SK-N-SH (cell line): Measurements from ENCODE around the gene DUSP28. TPM values are rescaled to one million over a fixed set of nuclear protein-coding genes. Genes with fewer than 3 reads are reported as not detected.

Experiments used
- CTCF ChIA-PET: fragments of 300-600, 350-600 bp; formaldehyde crosslinking; extraction: SDS; loops from one replicate; lab custom pipeline; 2021; lab: Yijun Ruan, JAX
- POLR2A ChIA-PET: fragments of 350-600 bp; sonication (Branson Sonifier 250); formaldehyde crosslinking; extraction: SDS; loops from one replicate; lab custom pipeline; 2020; ENCODE audit warnings: antibody characterized with exemption, inconsistent platforms; lab: Yijun Ruan, JAX
- DNase-seq: peaks from one replicate; pipeline ENCODE4 v3.0.0; 2012
- H2AFZ ChIP-seq: fragments of 200-600 bp; sonication (generic); 2 replicates; pipeline ENCODE4 v1.8.1; 2016; ENCODE audit warnings: antibody characterized with exemption, mild to moderate bottlenecking, low read depth
- H3F3A ChIP-seq: fragments of 200-600 bp; sonication (generic); replicated peaks from 2 replicates; pipeline ENCODE3; 2016; ENCODE audit warnings: antibody characterized with exemption, mild to moderate bottlenecking; ENCODE audit not compliant: insufficient read depth
- H3K27ac ChIP-seq, 2 experiments: fragments of 200-500 bp in 1 of 2; fragments of 200-600 bp in 1 of 2; sonication (Bioruptor generic) in 1 of 2; sonication (generic), shearing (Covaris generic) in 1 of 2; 2 replicates each; pipeline versions ENCODE4 v1.5.1 to v1.6.1; 2014 to 2016; ENCODE audit warnings: low read depth in 2 of 2, inconsistent platforms in 1 of 2, low read length in 1 of 2, mild to moderate bottlenecking in 1 of 2, mixed read lengths in 1 of 2
- H3K27me3 ChIP-seq: fragments of 200-600 bp; sonication (generic), shearing (Covaris generic); 2 replicates; pipeline ENCODE4 v1.6.1; 2016; ENCODE audit warnings: mixed run types; ENCODE audit not compliant: insufficient read depth
- H3K36me3 ChIP-seq, 2 experiments: fragments of 200-500 bp in 1 of 2; fragments of 200-600 bp in 1 of 2; sonication (Bioruptor generic) in 1 of 2; sonication (generic) in 1 of 2; replicated peaks in 1 of 2; 2 replicates each; pipeline versions ENCODE3 to v1.5.1; 2014 to 2016; ENCODE audit warnings: low read length in 1 of 2, mild to moderate bottlenecking in 1 of 2; ENCODE audit not compliant: insufficient read depth in 2 of 2, control insufficient read depth in 1 of 2
- H3K4me1 ChIP-seq, 2 experiments: fragments of 200-500 bp in 1 of 2; fragments of 200-600 bp in 1 of 2; sonication (Bioruptor generic) in 1 of 2; sonication (generic), shearing (Covaris generic) in 1 of 2; 2 replicates each; pipeline versions ENCODE4 v1.5.1 to v1.6.1; 2014 to 2016; ENCODE audit warnings: low read depth in 1 of 2, low read length in 1 of 2, mixed run types in 1 of 2; ENCODE audit not compliant: insufficient read depth in 2 of 2, control insufficient read depth in 1 of 2
- H3K4me2 ChIP-seq: fragments of 200-600 bp; sonication (generic), shearing (Covaris generic); 2 replicates; pipeline ENCODE4 v1.6.1; 2017; ENCODE audit warnings: mixed run types
- H3K4me3 ChIP-seq, 2 experiments: fragments of 200-500 bp in 1 of 2; fragments of 200-600 bp in 1 of 2; sonication (Bioruptor generic) in 1 of 2; sonication (generic), shearing (Covaris generic) in 1 of 2; 2 replicates each; pipeline versions ENCODE4 v1.5.1 to v1.8.1; 2014 to 2016; ENCODE audit warnings: low read depth in 2 of 2, inconsistent platforms in 1 of 2, low read length in 1 of 2, mild to moderate bottlenecking in 1 of 2, mixed read lengths in 1 of 2, moderate library complexity in 1 of 2
- H3K79me2 ChIP-seq: fragments of 200-600 bp; sonication (generic); 2 replicates; pipeline ENCODE4 v1.8.1; 2017; ENCODE audit warnings: mild to moderate bottlenecking; ENCODE audit not compliant: insufficient read depth
- H3K9ac ChIP-seq: fragments of 200-600 bp; sonication (generic); 2 replicates; pipeline ENCODE4 v1.6.1; 2017; ENCODE audit warnings: mixed run types
- H3K9me2 ChIP-seq: fragments of 200-600 bp; sonication (generic); 2 replicates; pipeline ENCODE4 v1.6.1; 2017; ENCODE audit warnings: mixed run types
- H3K9me3 ChIP-seq: fragments of 200-600 bp; sonication (generic); 2 replicates; pipeline ENCODE4 v1.6.1; 2017; ENCODE audit warnings: mixed run types, mild to moderate bottlenecking, moderate library complexity
- H4K20me1 ChIP-seq: fragments of 200-600 bp; sonication (generic); 2 replicates; pipeline ENCODE4 v1.6.1; 2017; ENCODE audit warnings: mild to moderate bottlenecking, mixed run types; ENCODE audit not compliant: insufficient read depth
- CHD2 ChIP-seq: fragments of 150-350 bp; IDR thresholded peaks from 2 replicates; pipeline ENCODE4 v1.6.1; 2018; ENCODE audit warnings: low read length; ENCODE audit not compliant: partially characterized antibody
- EP300 ChIP-seq, 2 experiments: IDR thresholded peaks; 2 replicates each; pipeline versions ENCODE4 v1.4.0 to v1.6.1; 2012; ENCODE audit warnings: borderline replicate concordance in 1 of 2, low read depth in 1 of 2, low read length in 1 of 2
- EZH2phosphoT487 ChIP-seq: fragments of 200-600 bp; sonication (generic); IDR thresholded peaks from 2 replicates; pipeline ENCODE4 v1.6.1; 2017; ENCODE audit warnings: low read depth, mixed run types, mild to moderate bottlenecking, antibody characterized with exemption, moderate library complexity, borderline replicate concordance
- FOXJ3 ChIP-seq: sonication (generic); formaldehyde crosslinking; IDR thresholded peaks from 2 replicates; pipeline ENCODE4 v1.5.1; 2020; ENCODE audit warnings: mild to moderate bottlenecking, missing genetic modification reagents
- FOXM1 ChIP-seq: IDR thresholded peaks from 2 replicates; pipeline ENCODE4 v1.4.0; 2012; ENCODE audit warnings: low read depth, mild to moderate bottlenecking
- GABPA ChIP-seq: IDR thresholded peaks from 2 replicates; pipeline ENCODE4 v1.4.0; 2012; ENCODE audit warnings: low read depth, mild to moderate bottlenecking
- NRF1 ChIP-seq: IDR thresholded peaks from 2 replicates; pipeline ENCODE4 v1.6.1; 2012; ENCODE audit warnings: low read depth, mild to moderate bottlenecking, low read length
- POLR2AphosphoS5 ChIP-seq: IDR thresholded peaks from 2 replicates; pipeline ENCODE4 v1.6.1; 2012; ENCODE audit warnings: low read depth, low read length
- RFX5 ChIP-seq: IDR thresholded peaks from 2 replicates; pipeline ENCODE4 v1.6.1; 2012; ENCODE audit warnings: mild to moderate bottlenecking, improper control_type of control experiment, low read length
- RXRA ChIP-seq: IDR thresholded peaks from 2 replicates; pipeline ENCODE4 v1.4.0; 2012; ENCODE audit warnings: low read depth, mild to moderate bottlenecking, borderline replicate concordance
- TAF1 ChIP-seq: IDR thresholded peaks from 2 replicates; pipeline ENCODE4 v1.6.1; 2012; ENCODE audit warnings: low read depth, mild to moderate bottlenecking, low read length, moderate library complexity, borderline replicate concordance
- TCF12 ChIP-seq: IDR thresholded peaks from 2 replicates; pipeline ENCODE4 v1.4.0; 2012
- WGBS: methylation state at CpG from one replicate; pipeline ENCODE4 v1.1.6; 2017; ENCODE audit warnings: low lambda C conversion rate; 5-methylcytosine and 5-hydroxymethylcytosine counted together
- polyA plus RNA-seq, 3 experiments: library from polyadenylated mRNA; depleted of rRNA; stranded (reverse); fragments of >200 nt; gene quantifications; 2 replicates each; pipeline ENCODE4 v1.2.3, GENCODE V29; 2012
- TF ChIP-seq, protein P1 (sequence below): IDR thresholded peaks from 2 replicates; pipeline ENCODE4 v1.4.0; 2012; ENCODE audit warnings: low read depth
- TF ChIP-seq, protein P2 (sequence below): fragments of 200-600 bp; sonication (generic); IDR thresholded peaks from 2 replicates; pipeline ENCODE4 v1.6.1; 2017; ENCODE audit warnings: antibody characterized with exemption, mild to moderate bottlenecking, moderate library complexity
- TF ChIP-seq, protein P3 (sequence below): IDR thresholded peaks from 2 replicates; pipeline ENCODE4 v1.6.1; 2012; ENCODE audit warnings: mild to moderate bottlenecking, low read depth, low read length, moderate library complexity

The DUSP28 gene
- polyA plus RNA-seq, 1 of the 3 experiments (the other 2 are of a cell fraction): 4.1 TPM

DNA sequence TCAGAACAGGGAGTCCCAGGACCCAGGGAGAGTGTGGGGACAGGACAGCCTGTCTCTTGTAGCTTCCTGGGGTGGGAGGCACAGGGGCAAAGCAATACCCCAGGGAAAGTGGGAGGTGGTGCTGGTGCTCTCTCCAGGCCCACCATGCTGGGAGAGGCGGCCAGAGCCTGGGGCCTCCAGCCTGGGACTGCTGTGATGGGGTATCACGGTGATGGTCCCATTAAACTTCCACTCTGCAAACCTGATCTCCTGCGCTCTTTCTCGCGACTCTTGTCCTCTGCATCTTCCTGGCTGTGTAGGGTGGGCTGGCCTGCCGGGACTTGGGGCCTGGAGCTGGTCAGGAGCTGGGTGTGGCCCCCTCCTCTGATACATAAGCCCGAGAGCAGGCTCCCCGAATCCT is 18.3 kb downstream of the DUSP28 start:
- peaks cover 17% of the 10 kb centered on the region; the same call in 1 of the 2 replicates for H4K20me1 ChIP-seq
- 92% methylated on average over 6 of the region's 8 CpGs for WGBS
- ChIA-PET CTCF (interaction anchor here (1.9 to 3.1 kb wide), 2 partner anchors 12 to 64 kb away, joined by 6 to 14 read pairs; no protein-coding TSS in a partner anchor), POLR2A (interaction anchor here (0.9 kb wide), 1 partner anchor 10 kb away, joined by 3 read pairs; the partner anchor contains the start of gene RNPEPL1)
- no peak for TF ChIP-seq TCF12
- no peak for TF ChIP-seq EP300 (IDR thresholded peaks at IDR 0.05; ENCODE audit: borderline replicate concordance in 1 of 2, low read depth in 1 of 2, low read length in 1 of 2)
- no peak for TF ChIP-seq RFX5
- no peak for TF ChIP-seq CHD2
- TF ChIP-seq EZH2phosphoT487: no peak
- TF ChIP-seq FOXJ3 (CRISPR knock-in tag): no peak
- TF ChIP-seq, protein P1, sequence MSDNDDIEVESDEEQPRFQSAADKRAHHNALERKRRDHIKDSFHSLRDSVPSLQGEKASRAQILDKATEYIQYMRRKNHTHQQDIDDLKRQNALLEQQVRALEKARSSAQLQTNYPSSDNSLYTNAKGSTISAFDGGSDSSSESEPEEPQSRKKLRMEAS: no peak
- TF ChIP-seq, protein P2, sequence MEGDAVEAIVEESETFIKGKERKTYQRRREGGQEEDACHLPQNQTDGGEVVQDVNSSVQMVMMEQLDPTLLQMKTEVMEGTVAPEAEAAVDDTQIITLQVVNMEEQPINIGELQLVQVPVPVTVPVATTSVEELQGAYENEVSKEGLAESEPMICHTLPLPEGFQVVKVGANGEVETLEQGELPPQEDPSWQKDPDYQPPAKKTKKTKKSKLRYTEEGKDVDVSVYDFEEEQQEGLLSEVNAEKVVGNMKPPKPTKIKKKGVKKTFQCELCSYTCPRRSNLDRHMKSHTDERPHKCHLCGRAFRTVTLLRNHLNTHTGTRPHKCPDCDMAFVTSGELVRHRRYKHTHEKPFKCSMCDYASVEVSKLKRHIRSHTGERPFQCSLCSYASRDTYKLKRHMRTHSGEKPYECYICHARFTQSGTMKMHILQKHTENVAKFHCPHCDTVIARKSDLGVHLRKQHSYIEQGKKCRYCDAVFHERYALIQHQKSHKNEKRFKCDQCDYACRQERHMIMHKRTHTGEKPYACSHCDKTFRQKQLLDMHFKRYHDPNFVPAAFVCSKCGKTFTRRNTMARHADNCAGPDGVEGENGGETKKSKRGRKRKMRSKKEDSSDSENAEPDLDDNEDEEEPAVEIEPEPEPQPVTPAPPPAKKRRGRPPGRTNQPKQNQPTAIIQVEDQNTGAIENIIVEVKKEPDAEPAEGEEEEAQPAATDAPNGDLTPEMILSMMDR: no peak
- no peak for TF ChIP-seq TAF1
- no peak for TF ChIP-seq POLR2AphosphoS5
- no peak for TF ChIP-seq RXRA
- no peak for TF ChIP-seq NRF1
- no peak for TF ChIP-seq GABPA
- TF ChIP-seq FOXM1: no peak
- TF ChIP-seq, protein P3, sequence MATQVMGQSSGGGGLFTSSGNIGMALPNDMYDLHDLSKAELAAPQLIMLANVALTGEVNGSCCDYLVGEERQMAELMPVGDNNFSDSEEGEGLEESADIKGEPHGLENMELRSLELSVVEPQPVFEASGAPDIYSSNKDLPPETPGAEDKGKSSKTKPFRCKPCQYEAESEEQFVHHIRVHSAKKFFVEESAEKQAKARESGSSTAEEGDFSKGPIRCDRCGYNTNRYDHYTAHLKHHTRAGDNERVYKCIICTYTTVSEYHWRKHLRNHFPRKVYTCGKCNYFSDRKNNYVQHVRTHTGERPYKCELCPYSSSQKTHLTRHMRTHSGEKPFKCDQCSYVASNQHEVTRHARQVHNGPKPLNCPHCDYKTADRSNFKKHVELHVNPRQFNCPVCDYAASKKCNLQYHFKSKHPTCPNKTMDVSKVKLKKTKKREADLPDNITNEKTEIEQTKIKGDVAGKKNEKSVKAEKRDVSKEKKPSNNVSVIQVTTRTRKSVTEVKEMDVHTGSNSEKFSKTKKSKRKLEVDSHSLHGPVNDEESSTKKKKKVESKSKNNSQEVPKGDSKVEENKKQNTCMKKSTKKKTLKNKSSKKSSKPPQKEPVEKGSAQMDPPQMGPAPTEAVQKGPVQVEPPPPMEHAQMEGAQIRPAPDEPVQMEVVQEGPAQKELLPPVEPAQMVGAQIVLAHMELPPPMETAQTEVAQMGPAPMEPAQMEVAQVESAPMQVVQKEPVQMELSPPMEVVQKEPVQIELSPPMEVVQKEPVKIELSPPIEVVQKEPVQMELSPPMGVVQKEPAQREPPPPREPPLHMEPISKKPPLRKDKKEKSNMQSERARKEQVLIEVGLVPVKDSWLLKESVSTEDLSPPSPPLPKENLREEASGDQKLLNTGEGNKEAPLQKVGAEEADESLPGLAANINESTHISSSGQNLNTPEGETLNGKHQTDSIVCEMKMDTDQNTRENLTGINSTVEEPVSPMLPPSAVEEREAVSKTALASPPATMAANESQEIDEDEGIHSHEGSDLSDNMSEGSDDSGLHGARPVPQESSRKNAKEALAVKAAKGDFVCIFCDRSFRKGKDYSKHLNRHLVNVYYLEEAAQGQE: no peak
- DNase-seq: no peak
- H3K4me3 ChIP-seq: no peak overlapping the region
- H3K9me2 ChIP-seq: no peaks in the 10 kb centered on the region
- H3K27ac ChIP-seq: no peak overlapping the region
- no peaks in the 10 kb centered on the region for H3K27me3 ChIP-seq
- peaks cover 42% of the 10 kb centered on the region for H3K79me2 ChIP-seq
- H3K9me3 ChIP-seq: no peaks in the 10 kb centered on the region
- peaks cover 0 to 7% of the 10 kb centered on the region in 2 experiments; a peak in 1 of 4 replicates for H3K4me1 ChIP-seq
- no peak overlapping the region for H3K9ac ChIP-seq
- H3F3A ChIP-seq: peaks cover 3% of the 10 kb centered on the region
- no peak overlapping the region for H3K4me2 ChIP-seq
- no peak overlapping the region for H2AFZ ChIP-seq
- peaks cover 8 to 44% of the 10 kb centered on the region in 2 experiments for H3K36me3 ChIP-seq
